ENCODE data around the gene SYNGR4. TPM values are rescaled to one million over a fixed set of nuclear protein-coding genes. Genes with fewer than 3 reads are reported as not detected.

SYNGR4 gene
- total RNA-seq, 4 donors from 2014 or later = not detected

DNA sequence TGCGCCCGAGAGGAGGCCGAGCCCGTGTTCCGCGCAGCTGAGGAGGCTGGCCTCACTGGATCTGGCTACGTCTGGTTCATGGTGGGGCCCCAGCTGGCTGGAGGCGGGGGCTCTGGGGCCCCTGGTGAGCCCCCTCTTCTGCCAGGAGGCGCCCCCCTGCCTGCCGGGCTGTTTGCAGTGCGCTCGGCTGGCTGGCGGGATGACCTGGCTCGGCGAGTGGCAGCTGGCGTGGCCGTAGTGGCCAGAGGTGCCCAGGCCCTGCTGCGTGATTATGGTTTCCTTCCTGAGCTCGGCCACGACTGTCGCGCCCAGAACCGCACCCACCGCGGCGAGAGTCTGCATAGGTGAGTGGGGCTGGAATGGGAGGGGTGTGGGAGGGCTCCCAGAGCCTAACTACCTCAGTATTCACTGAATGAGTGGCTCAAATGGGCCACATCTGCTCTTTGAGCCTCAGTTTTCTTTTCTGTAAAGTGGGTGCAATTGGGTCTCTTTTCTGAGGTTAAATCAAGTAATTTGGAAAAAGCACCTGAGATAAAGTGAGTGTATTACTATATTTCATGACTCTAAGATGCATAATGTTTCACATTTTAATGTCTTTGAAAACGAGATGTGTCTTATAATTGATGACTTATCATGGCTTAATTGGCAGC lies 41.0 kb downstream of the SYNGR4 start:
- in situ Hi-C loops (cut with MboI; ENCODE audit: low sequenced_read_pairs in 4 of 4) (no loop called here), intact Hi-C loops (cut with DNase I; ENCODE audit: low total_unique reads) (no loop called here)
- no peak for DNase-seq
- Histone ChIP-seq H3K9me3 (no peaks in the 10 kb centered on the region), H3K4me3 (no peak overlapping the region), H3K36me3 (no peaks in the 10 kb centered on the region), H3K27me3 (peaks cover 0 to 9% (median 0%) of the 10 kb centered on the region in 3 donors), H3K4me1 (no peaks in the 10 kb centered on the region), H3K27ac (no peak overlapping the region)
- ATAC-seq = no peak
- no peak for TF ChIP-seq POLR2A (IDR thresholded peaks at IDR 0.05)
- TF ChIP-seq, protein P1, sequence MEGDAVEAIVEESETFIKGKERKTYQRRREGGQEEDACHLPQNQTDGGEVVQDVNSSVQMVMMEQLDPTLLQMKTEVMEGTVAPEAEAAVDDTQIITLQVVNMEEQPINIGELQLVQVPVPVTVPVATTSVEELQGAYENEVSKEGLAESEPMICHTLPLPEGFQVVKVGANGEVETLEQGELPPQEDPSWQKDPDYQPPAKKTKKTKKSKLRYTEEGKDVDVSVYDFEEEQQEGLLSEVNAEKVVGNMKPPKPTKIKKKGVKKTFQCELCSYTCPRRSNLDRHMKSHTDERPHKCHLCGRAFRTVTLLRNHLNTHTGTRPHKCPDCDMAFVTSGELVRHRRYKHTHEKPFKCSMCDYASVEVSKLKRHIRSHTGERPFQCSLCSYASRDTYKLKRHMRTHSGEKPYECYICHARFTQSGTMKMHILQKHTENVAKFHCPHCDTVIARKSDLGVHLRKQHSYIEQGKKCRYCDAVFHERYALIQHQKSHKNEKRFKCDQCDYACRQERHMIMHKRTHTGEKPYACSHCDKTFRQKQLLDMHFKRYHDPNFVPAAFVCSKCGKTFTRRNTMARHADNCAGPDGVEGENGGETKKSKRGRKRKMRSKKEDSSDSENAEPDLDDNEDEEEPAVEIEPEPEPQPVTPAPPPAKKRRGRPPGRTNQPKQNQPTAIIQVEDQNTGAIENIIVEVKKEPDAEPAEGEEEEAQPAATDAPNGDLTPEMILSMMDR (IDR thresholded peaks at IDR 0.05 in 4 of 5, conservative IDR thresholded peaks at IDR 0.05 in 1 of 5) = no peak

DNA sequence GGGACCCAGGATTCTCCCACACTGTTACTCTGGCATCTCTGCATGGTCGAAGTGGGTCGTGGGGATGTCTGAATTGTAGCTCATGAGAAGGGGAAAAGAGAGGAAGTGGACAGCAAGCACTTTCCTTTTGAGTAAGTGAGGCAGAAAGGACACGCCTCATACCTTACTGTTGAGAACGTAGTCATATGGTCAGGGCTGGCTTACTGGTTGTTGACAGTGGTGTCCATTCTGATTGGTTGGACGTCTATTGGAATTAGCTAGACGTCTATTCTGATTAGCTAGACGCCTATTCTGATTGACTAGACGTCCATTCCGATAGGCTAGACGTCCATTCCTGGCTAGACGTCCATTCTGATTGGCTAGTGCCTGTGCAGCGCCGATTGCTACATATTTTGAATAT lies 41.7 kb downstream of the SYNGR4 start:
- no peaks in the 10 kb centered on the region for H3K36me3 ChIP-seq
- H3K4me3 ChIP-seq = no peak overlapping the region
- H3K4me1 ChIP-seq = no peaks in the 10 kb centered on the region
- intact Hi-C loops (cut with DNase I; ENCODE audit: low total_unique reads) = no loop called here
- DNase-seq = no peak
- H3K27ac ChIP-seq = no peak overlapping the region
- in situ Hi-C loops (cut with MboI; ENCODE audit: low sequenced_read_pairs in 4 of 4) = no loop called here
- no peak for TF ChIP-seq POLR2A (IDR thresholded peaks at IDR 0.05)
- TF ChIP-seq, protein P1 (IDR thresholded peaks at IDR 0.05 in 4 of 5, conservative IDR thresholded peaks at IDR 0.05 in 1 of 5) = no peak
- H3K27me3 ChIP-seq = peaks cover 0 to 9% (median 4%) of the 10 kb centered on the region in 3 donors
- H3K9me3 ChIP-seq = no peaks in the 10 kb centered on the region
- ATAC-seq = no peak

DNA sequence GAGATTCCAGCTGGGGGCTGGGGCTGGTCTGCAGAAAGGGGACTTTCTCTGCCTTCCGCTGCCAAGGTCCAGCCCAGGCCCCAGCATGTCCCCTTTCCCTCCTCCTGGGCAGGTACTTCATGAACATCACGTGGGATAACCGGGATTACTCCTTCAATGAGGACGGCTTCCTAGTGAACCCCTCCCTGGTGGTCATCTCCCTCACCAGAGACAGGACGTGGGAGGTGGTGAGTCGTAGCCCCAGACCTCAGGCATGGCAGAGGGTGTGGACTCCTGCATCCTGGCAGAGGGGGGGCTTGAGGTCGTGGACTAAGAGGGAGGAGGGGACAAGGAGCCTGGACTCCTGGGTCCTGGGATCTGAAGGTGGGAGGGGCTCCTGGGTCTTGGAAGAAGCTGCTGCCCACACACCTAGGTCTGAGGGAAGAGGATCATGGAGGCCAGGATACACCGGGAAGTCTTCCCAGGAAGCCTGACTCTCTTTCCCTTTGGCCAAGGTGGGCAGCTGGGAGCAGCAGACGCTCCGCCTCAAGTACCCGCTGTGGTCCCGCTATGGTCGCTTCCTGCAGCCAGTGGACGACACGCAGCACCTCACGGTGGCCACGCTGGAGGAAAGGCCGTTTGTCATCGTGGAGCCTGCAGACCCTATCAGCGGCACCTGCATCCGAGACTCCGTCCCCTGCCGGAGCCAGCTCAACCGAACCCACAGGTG lies 49.9 kb downstream of the SYNGR4 start:
- ATAC-seq (no peak), DNase-seq (no peak)
- peak overlapping the region in 2 of 4 donors; percentile 32 to 35 for H3K4me3 ChIP-seq
- TF ChIP-seq POLR2A (IDR thresholded peaks at IDR 0.05) = no peak
- TF ChIP-seq, protein P1 (IDR thresholded peaks at IDR 0.05 in 4 of 5, conservative IDR thresholded peaks at IDR 0.05 in 1 of 5) = no peak
- in situ Hi-C loops (cut with MboI; ENCODE audit: low sequenced_read_pairs in 4 of 4) = no loop called here
- H3K27me3 ChIP-seq = peaks cover 32 to 48% (median 40%) of the 10 kb centered on the region in 3 donors
- no peak overlapping the region for H3K27ac ChIP-seq
- intact Hi-C loops (cut with DNase I; ENCODE audit: low total_unique reads) = no loop called here
- H3K4me1 ChIP-seq = peaks cover 0 to 7% of the 10 kb centered on the region in 2 donors
- H3K36me3 ChIP-seq = no peaks in the 10 kb centered on the region
- H3K9me3 ChIP-seq = no peaks in the 10 kb centered on the region

DNA sequence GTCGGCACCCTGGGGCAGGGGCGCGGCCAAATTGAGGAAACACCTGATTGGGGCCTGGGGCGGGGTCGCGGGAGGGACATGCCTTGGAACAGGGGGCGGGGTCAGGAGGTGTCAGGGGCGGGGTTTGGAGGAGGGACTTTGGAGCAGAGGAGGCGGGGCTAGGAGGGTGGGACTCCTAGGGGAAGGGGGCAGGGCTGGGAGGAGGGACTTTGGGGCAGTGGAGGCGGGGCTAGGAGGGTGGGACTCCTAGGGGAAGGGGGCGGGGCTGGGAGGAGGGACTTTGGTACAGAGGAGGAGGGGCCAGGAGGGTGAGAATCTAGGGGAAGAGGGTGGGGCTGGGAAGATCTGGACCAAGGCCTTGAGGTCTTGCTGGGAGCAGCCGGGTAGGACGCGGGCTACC lies 51.2 kb downstream of the SYNGR4 start:
- H3K36me3 ChIP-seq = no peaks in the 10 kb centered on the region
- H3K4me1 ChIP-seq = peaks cover 0 to 7% of the 10 kb centered on the region in 2 donors
- H3K4me3 ChIP-seq = peak overlapping the region in 2 of 4 donors; percentile 32 to 35
- intact Hi-C loops (cut with DNase I; ENCODE audit: low total_unique reads) (no loop called here), in situ Hi-C loops (cut with MboI; ENCODE audit: low sequenced_read_pairs in 4 of 4) (no loop called here)
- ATAC-seq (peak; percentile 32 to 74), DNase-seq (peak; percentile 52 to 64)
- peaks cover 32 to 48% (median 40%) of the 10 kb centered on the region in 3 donors for H3K27me3 ChIP-seq
- TF ChIP-seq POLR2A (IDR thresholded peaks at IDR 0.05) = no peak
- TF ChIP-seq, protein P1 (IDR thresholded peaks at IDR 0.05 in 4 of 5, conservative IDR thresholded peaks at IDR 0.05 in 1 of 5) = no peak
- no peak overlapping the region for H3K27ac ChIP-seq
- no peaks in the 10 kb centered on the region for H3K9me3 ChIP-seq
